ENCODE data around the gene MINK1.
"Not testable (repeated sequence)": the region's sequence is repeated elsewhere in the genome, so short reads cannot be mapped to it uniquely, and the experiment has no call there.

The MINK1 gene

DNA sequence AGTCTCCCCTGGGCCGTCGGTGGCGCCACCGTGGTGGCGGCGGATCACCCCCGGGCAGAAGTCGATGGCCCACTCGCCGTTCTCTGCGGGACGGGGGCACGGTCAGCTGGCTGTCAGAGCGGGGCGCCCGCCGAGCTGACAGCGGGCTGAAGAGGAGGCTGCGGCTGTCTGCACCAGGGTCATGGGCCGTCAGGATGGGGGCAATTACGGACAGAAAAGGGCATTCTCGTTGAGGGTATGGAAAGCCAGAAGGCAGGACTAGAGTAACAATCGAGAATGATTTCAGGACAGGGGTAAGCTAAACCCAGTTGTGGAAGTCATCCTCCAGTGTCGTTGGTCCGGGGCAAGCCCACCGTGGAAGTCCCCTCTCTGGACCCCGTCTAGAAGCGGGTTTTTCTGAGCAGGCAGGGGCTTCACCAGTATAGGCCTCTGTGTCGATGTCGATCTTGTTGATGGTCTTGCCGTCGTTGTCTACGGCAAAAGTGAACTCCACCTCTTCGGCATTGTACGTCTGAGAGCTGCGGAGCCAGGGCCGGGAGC, 68.0 kb downstream of the MINK1 start:
- DNase-seq: no peak

DNA sequence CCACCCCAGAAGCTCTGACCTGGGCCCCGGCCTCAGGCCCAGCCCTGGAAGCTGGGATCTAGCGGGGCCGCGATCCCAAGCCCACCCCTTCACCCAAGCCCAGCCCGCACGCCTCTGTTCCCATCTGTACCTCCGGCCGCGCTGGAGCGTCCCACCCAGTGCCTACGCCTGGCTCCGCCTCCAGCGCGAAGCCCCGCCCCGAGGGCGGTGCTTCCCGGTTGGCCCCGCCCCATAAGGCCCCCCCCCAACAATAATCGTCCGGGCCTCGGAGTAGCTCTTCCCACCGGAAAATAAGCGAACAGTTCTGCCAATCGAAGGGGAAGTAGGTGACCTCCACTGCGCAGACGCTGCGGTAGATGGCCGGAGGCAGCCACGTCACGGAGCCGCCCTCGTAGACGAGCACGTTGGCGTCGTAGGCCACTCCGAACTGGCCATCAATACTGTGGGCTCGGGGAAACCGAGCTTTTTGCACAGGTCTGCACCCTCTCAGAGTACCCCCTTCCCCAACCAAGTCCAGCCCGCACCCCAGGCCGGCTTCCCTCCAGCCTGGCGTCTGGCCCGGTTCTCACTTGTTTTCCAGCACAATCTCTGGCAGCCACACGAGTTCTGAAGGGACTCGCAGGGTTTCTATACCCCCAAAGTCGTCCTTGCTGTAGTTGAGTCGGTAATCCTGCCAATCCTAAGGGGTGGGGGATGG, 68.7 kb downstream of the MINK1 start:
- no peak for DNase-seq

DNA sequence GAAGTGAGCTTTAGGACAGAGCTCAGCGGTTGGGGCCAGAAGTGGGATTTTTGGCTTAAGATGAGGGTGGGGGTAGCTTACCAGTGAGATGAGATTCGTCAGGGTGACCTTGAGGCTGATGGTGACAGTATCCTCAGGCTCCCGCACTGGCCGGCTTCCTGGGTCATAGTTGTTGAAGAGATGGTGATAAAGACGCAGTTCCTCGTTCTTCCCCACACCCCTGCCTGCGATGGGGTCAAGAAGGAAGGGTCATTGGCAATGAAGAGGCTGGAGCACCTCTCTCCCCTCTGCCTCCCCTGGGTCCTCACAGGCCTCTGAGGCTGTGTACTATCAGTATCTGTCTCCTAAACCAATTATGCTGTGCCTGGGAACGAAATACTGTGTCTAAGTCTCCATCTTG, 69.4 kb downstream of the MINK1 start:
- DNase-seq: no peak

DNA sequence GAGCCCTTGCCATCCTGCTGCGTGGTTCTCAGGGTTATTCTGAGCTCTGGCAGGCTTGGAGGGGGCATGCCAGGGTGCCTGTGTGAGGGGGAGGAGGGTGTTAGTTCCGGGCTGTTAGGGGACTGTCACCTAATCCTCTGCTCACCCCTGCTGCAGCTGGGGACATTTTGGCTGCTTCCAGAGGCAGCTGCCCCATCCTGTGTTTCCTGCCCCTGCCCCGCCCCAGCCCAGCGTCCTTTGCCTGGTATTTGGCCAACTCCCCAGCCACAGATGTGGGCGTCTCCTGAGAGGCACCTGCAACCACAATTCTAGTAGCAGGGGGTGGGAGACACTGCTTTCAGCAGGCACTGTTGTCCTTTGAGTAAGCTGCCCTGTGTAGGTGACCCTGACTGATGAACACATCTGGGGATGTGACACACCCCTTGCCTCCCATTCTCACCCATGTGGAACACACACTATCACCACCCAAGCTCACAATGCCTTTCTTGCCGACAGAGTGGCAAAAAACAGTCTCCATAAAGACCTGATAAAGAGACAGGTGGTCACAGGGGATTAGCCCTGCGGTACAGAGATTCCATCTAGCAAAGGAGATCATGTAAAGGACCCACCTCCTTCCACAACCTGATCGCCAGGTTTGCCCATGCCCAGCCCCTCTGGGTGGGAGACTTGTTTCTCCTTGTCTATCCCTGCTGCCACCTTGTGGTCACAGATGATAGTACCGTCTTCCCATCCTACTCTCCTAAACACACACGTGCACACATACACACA, 70.1 kb downstream of the MINK1 start, which contains the start of gene CHRNE:
Gene CHRNE (minus strand): TSS at position 48 of the 768 bp plus-strand sequence. CDS start 35 bp downstream, at position 13.
- peak; percentile 43 for DNase-seq

DNA sequence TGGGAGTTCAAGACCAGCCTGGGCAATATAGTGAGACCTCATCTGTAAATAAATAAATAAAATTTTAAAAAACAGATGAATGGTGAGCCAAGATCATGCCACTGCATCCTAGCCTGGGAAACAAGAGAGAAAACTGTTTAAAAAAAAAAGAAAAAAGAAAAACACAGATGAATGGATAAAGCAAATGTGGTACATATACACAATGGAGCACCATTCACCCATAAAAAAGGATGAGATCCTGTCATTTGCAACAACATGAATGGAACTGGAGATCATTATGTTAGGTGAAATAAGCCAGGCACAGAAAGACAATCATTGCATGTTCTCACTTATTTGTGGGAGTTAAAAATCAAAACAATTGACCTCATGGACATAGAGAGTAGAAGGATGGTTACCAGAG, 73.5 kb downstream of the MINK1 start:
- DNase-seq: not testable (repeated sequence)

DNA sequence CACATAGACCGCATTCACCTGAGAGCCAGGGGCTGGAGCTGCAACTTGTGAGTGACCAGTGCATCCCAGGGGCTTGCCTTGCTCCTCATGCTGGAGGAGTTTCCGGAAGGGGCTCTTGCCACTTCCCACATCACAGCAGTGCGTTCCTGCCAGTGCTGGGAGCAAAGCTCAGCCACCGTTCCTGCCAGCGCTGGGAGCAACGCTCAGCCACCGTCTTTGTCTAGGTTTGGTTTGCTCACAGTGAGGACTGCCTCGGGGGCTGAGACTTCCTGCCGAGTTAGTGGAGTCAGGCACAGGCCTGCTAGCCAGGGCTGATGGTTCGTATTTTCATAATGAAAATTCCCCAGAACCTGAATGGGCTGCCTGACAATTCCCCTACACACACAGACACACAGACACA, 75.2 kb downstream of the MINK1 start:
- DNase-seq: no peak

DNA sequence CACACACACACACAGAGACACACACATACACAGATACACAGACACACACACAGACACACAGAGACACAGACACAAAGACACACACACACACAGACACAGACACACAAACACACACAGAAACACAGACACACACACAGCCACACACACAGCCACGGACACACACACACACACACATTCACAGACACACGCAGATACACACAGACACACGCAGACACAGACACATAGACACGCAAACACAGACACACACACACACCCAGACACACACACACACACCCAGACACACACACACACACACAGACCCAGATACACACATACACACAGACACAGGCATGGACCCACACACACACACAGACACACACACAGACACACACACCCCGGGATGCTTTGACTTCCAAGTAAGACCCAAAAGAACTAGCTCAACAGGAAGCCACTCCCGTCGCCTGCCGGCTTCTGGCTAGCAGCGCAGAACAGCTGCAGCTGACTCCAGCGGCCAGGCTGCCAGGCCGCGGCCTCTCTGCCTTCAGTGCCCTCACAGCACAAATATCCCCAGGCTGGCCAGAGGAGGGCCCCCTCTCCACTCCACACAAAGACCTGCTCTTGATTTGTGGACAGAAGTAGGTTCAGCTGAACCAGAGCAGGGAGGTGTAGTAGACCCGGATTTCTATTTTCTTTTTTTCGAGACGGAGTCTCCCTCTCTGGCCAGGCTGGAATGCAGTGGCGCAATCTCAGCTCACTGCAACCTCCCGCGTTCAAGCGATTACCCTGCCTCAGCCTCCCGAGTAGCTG, 75.8 kb downstream of the MINK1 start:
- peak; percentile 85 for DNase-seq

DNA sequence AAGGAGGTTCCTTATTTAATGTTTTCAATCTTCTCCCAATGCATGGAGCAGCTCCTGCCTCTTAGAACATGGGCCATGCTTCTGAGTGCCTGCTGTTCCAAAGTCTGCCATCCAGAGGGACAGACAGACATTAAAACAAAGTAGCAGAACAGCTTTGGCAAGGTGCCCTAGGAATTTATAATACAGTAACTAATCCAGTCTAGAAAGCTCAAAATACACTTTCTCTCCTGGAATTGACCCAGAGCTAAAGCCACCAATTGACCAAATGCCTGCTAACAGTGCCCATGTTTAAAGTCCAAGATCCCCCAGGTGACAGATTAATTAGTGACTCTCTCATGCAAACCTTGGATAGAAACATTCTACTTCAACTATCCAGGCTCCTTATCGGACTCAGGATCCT, 80.9 kb downstream of the MINK1 start:
- DNase-seq: no peak

DNA sequence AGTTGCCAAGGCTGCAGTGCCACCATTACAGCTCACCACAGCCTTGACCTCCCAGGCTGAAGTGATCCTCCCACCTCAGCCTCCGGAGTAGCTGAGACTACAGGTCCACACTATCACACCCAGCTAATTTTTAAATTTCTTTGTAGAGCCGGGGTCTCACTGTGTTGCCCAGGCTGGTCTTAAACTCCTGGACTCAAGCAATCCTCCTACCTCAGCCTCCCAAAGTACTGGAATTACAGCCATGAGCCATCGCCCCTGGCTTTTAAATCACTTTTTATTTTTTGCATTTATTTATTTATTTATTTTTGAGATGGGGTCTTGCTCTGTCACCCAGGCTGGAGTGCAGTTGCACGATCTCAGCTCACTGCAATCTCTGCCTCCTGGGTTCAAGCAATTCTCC, 81.4 kb downstream of the MINK1 start:
- not testable (repeated sequence) for DNase-seq

DNA sequence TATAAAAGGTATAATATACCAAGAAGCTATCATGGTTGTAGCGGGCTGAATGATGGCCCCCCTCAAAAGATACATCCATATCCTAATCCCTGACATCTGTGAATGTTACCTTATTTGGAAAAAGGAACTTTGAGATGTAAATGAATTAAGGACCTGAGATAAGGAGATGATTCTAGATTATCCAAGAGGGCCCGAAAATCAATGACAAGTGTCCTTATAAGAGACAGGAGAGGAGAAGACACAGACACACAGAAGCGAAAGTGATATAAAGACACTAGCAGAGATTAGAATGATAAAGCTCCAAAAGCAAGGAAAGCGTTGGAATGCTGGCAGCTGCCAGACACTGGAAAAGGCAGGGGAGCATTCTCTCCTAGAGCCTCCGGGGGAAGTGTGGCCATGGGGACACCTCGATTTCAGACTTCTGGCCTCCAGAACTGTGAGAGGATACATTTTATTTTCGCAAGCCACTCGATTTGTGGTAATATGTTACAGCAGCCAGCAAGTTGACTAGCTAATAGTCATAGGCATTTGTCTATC, 86.4 kb downstream of the MINK1 start:
- no peak for DNase-seq

DNA sequence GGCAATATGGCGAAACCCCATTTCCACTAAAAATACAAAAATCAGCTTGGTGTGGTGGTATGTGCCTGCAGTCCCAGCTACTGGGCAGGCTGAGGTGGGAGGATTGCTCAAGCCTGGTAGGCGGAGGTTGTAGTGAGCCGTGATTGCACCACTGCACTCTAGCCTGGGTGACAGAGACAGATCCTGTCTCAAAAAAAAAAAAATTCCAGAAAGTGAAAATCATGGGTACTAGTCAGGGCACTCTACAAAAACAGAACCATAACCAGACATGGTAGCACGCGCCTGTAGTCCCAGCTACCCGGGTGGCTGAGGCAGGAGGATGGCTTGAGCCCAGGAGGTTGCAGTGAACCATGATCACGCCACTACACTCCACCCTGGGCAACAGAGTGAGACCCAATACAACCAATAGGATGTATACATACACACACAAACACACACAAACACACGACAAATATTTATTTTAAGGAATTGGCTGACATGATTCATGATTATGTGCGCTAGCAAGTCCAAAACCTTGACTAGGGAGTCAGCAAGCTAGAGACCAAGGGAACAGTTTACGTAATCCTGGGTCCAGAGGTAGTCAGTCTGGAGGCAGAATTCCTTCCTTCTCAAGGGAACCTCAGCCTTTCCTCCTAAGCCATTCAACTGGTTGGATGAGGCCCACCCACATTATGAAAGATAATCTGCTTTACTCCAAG, 87.4 kb downstream of the MINK1 start:
- peak; percentile 60 for DNase-seq

DNA sequence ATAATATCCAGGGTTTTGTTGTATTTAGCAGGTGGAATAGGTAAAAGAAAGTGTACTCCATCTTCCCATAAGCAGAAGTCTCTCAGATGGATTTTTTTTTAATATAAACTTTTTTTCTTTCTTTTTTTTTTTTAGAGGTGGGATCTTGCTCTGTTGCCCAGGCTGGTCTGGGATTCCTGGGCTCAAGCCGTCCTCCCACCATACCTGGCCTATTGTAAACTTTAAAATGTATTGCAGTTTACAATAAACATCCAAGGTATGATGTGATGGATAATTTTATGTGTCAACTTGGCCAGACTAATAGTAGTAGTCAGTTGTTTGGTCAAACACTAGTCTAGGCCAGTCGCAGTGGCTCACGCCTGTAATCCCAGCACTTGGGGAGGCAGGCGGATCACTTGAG, 88.2 kb downstream of the MINK1 start:
- no peak for DNase-seq

DNA sequence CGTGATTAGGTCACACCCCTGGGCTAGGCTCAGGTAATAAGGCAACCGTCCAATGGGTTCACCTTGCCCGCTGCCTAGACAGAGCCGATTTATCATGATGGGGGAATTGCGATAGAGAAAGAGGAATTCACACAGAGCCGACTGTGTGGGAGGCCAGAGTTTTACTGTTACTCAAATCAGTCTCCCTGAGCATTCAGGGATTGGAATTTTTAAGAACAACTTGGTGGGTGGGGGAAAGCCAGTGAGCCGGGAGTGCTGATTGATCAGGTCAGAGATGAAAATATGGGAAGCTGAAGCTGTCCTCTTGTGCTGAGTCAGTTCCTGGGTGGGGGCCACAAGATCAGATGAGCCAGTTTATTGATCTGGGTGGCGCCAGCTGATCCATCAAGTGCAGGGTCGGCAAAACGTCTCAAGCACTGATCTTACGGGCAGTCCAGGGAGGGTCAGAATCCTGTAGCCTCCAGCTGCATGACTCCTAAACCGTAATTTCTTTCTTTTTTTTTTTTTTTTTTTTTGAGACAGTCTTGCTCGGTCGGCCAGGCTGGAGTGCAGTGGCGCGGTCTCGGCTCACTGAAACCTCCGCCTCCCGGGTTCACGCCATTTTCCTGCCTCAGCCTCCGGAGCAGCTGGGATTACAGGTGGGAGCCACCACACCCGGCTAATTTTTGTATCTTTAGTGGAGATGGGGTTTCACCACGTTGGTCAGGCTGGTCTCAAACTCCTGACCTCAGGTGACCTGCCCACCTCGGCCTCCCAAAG, 93.6 kb downstream of the MINK1 start:
- DNase-seq: not testable (repeated sequence)

DNA sequence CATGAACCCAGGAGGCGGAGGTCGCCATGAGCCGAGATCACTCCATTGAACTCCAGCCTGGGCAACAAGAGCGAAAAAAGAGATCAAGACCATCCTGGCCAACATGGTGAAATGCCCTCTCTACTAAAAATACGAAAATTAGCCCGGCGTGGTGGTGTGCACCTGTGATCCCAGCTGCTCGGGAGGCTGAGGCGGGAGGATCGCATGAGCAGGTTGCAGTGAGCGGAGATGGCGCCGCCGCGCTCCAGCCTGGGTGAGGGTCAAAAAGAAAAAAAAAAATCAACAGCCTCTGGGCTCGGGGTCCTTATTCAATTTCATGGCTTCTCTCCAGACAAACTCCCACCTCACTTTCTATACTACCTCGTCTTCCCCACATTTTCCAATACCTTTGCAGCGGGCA, 95.7 kb downstream of the MINK1 start:
- no peak for DNase-seq

DNA sequence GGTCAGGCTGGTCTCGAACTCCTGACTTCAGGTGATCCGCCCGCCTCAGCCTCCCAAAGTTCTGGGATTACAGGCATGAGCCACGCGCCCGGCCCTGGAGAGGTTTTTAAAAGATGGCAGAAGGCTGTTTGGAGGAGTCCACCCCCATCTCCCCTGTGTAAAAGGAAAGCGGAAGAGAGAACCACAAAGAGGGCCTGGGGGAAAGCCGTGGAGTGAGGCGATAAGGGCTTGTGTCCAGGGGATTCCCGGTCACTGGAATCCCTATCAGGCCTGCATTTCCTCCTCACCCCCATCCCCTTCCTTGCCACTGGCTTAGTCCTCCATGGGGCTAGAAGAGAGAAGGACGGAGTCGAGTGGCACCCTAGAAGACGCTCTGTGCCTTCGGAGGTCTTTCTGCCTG, 98.8 kb downstream of the MINK1 start, which contains the start of gene GP1BA:
Gene GP1BA (plus strand): TSS at position 315 of the 400 bp plus-strand sequence. CDS start 328 bp downstream, outside the sequence.
- DNase-seq: no peak

DNA sequence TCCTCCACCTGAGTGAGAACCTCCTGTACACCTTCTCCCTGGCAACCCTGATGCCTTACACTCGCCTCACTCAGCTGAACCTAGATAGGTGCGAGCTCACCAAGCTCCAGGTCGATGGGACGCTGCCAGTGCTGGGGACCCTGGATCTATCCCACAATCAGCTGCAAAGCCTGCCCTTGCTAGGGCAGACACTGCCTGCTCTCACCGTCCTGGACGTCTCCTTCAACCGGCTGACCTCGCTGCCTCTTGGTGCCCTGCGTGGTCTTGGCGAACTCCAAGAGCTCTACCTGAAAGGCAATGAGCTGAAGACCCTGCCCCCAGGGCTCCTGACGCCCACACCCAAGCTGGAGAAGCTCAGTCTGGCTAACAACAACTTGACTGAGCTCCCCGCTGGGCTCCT, 99.6 kb downstream of the MINK1 start:
- no peak for DNase-seq

DNA sequence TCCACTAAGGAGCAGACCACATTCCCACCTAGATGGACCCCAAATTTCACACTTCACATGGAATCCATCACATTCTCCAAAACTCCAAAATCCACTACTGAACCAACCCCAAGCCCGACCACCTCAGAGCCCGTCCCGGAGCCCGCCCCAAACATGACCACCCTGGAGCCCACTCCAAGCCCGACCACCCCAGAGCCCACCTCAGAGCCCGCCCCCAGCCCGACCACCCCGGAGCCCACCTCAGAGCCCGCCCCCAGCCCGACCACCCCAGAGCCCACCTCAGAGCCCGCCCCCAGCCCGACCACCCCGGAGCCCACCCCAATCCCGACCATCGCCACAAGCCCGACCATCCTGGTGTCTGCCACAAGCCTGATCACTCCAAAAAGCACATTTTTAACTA, 100.5 kb downstream of the MINK1 start:
- DNase-seq: no peak

DNA sequence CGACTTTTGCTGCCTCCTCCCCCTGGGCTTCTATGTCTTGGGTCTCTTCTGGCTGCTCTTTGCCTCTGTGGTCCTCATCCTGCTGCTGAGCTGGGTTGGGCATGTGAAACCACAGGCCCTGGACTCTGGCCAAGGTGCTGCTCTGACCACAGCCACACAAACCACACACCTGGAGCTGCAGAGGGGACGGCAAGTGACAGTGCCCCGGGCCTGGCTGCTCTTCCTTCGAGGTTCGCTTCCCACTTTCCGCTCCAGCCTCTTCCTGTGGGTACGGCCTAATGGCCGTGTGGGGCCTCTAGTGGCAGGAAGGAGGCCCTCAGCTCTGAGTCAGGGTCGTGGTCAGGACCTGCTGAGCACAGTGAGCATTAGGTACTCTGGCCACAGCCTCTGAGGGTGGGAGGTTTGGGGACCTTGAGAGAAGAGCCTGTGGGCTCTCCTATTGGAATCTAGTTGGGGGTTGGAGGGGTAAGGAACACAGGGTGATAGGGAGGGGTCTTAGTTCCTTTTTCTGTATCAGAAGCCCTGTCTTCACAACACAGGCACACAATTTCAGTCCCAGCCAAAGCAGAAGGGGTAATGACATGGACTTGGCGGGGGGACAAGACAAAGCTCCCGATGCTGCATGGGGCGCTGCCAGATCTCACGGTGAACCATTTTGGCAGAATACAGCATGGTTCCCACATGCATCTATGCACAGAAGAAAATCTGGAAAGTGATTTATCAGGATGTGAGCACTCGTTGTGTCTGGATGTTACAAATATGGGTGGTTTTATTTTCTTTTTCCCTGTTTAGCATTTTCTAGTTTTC, 101.2 kb downstream of the MINK1 start:
- peak; percentile 58 for DNase-seq

DNA sequence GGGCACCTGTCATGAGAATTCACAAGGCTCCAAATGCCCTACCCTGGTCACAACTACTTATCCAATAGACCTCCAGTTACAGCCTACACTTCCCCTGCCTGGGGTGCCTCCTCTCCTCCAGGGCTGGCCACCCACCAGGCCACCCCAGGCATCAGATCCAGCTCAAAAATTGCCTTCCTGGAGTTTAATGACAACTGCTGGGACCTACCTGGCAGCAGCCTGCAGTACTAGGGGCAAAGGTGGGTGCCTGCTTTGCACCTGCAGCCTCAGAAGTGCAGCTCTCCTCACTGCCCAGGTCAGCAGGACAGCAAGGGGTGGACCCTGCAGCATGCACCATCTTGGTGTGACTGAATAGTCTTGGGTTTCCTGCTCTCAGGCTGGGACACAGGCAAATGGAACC, 102.5 kb downstream of the MINK1 start:
- DNase-seq: no peak

DNA sequence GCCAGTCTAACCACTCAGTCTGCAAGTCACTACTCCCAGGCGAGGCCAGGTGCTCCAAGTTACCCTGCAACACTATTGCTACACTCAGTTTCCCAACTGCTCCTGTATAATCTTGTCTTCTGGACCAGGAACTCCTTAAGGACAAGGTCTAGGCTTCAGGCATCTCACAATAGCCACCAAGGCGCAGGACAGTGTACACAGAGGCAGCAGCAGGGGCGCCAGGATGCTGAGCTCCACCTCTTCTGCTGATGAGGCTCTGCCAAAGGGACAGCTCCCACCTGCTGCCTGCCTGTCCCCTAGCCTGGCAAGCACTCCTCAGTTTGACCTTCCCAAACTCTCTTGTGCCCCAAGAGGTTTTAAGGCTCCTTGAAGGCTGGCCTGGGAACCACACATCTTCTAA, 103.3 kb downstream of the MINK1 start:
- DNase-seq: no peak

DNA sequence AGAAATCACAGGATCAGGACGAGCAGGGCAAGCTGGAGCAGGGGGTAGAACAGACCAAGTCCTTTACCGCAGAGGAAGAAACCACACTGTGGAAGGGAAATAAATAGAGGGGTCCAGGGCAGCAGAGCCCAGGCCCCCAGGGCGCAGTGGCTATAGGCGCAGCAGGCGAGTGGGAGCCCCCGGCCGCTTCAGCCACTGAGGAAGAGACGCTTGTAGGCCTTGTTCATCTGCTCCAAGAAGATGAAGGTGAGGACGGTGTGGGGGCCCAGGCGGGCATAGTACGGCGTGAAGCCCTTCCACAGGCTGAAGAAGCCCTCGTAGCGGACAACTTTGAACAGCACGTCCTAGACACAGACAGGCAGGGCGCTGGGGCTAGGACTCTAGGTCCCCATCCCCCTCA, 104.4 kb downstream of the MINK1 start:
- no peak for DNase-seq
